BJ (cell line): ENCODE measurements around the gene TGFB3. TPM values are rescaled to one million over a fixed set of nuclear protein-coding genes. Genes with fewer than 3 reads are reported as not detected.

ENCODE experiments used
- CTCF ChIA-PET: fragments of 350-600 bp; formaldehyde crosslinking; extraction: SDS; loops from one replicate; lab custom pipeline; 2021; ENCODE audit warnings: antibody characterized with exemption, inconsistent platforms; lab: Yijun Ruan, JAX
- POLR2A ChIA-PET: fragments of 300-600 bp; sonication (Branson Sonifier 250); formaldehyde crosslinking; extraction: SDS; loops from one replicate; lab custom pipeline; 2021; ENCODE audit warnings: antibody characterized with exemption; lab: Charles Lee
- DNase-seq: peaks from one replicate; pipeline ENCODE4 v3.0.0-alpha.2; 2011; ENCODE audit warnings: low read depth
- H3K27me3 ChIP-seq: 2 replicates; pipeline ENCODE4 v1.6.0; 2011; ENCODE audit warnings: low read length; ENCODE audit not compliant: control insufficient read depth, insufficient read depth
- H3K36me3 ChIP-seq: 2 replicates; pipeline ENCODE4 v1.5.1; 2011; ENCODE audit warnings: low read length; ENCODE audit not compliant: control insufficient read depth, insufficient read depth
- H3K4me3 ChIP-seq: 2 replicates; pipeline ENCODE4 v1.5.1; 2011; ENCODE audit warnings: low read depth, mild to moderate bottlenecking, control low read depth, low read length
- polyA plus RNA-seq: library from polyadenylated mRNA; depleted of rRNA; stranded (reverse); fragments of >200 nt; gene quantifications from 2 replicates; pipeline ENCODE4 v1.2.3, GENCODE V29; 2011
- TF ChIP-seq, protein P1 (sequence below): IDR thresholded peaks from 2 replicates; pipeline ENCODE4 v1.5.1; 2011; ENCODE audit warnings: low read depth, mild to moderate bottlenecking, control low read depth, inconsistent platforms, low read length, moderate library complexity; ENCODE audit not compliant: insufficient read depth

TGFB3 gene
- polyA plus RNA-seq, 1 experiment, result 6.7 TPM

DNA sequence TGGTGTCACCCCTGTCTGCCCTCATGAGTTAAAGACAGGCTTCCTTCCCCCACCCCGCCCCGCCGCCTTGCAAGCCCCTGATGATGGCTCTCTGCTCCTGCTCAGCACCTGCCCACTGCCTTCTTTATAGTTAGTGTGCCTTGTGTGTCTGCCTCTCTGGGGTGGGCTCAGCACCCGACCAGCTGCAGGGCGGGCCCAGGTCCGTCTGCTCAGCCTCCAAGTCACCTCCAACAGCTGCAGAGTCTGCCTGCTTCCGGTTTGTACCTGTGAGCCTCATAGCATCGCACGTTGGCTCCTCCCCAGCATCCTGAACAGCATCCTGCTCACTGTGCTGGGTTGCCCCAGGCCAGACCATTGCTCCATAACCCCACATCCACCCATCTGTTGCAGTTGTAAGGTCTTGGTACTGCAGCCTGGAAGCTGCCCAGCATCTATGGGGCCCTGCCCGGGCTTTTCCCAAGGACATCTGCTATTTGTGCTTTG, 3.5 kb downstream of the TGFB3 start:
- POLR2A ChIA-PET, result no interaction called here
- Histone ChIP-seq H3K36me3 (no peaks in the 10 kb centered on the region), H3K27me3 (no peaks in the 10 kb centered on the region), H3K4me3 (no peak overlapping the region)
- CTCF ChIA-PET, result interaction anchor here (0.9 to 13.4 kb wide), 15 partner anchors 8 to 274 kb away, joined by 3 to 296 read pairs (median 6); no protein-coding TSS in a partner anchor
- TF ChIP-seq, protein P1, sequence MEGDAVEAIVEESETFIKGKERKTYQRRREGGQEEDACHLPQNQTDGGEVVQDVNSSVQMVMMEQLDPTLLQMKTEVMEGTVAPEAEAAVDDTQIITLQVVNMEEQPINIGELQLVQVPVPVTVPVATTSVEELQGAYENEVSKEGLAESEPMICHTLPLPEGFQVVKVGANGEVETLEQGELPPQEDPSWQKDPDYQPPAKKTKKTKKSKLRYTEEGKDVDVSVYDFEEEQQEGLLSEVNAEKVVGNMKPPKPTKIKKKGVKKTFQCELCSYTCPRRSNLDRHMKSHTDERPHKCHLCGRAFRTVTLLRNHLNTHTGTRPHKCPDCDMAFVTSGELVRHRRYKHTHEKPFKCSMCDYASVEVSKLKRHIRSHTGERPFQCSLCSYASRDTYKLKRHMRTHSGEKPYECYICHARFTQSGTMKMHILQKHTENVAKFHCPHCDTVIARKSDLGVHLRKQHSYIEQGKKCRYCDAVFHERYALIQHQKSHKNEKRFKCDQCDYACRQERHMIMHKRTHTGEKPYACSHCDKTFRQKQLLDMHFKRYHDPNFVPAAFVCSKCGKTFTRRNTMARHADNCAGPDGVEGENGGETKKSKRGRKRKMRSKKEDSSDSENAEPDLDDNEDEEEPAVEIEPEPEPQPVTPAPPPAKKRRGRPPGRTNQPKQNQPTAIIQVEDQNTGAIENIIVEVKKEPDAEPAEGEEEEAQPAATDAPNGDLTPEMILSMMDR, result no peak
- DNase-seq, result no peak

DNA sequence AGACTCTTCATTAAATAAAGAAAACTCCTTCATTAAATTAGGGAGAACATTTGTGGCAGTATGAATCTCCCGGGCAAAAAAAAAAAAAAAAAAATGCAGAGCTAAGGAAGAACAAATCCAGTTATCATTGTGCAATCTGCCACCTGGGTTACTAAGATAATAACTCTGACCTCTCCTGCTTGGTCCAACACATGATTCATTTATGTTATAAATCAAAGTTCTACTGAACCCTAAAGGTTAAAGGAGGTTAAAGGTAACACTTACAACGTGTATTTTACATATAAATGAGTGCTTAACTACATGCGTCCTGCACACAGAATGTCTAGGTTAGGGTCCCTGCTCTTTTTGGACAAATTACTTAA, 4.2 kb downstream of the TGFB3 start:
- Histone ChIP-seq H3K4me3 (no peak overlapping the region), H3K36me3 (no peaks in the 10 kb centered on the region), H3K27me3 (peaks cover 3% of the 10 kb centered on the region; the same call in 1 of the 2 replicates)
- POLR2A ChIA-PET, result interaction anchor here (0.6 kb wide), 1 partner anchor 64 kb away, joined by 8 read pairs; no protein-coding TSS in a partner anchor
- TF ChIP-seq, protein P1, result no peak
- no peak for DNase-seq
- CTCF ChIA-PET, result interaction anchor here (1.3 to 13.4 kb wide), 5 partner anchors 17 to 267 kb away, joined by 5 to 296 read pairs (median 105); no protein-coding TSS in a partner anchor

DNA sequence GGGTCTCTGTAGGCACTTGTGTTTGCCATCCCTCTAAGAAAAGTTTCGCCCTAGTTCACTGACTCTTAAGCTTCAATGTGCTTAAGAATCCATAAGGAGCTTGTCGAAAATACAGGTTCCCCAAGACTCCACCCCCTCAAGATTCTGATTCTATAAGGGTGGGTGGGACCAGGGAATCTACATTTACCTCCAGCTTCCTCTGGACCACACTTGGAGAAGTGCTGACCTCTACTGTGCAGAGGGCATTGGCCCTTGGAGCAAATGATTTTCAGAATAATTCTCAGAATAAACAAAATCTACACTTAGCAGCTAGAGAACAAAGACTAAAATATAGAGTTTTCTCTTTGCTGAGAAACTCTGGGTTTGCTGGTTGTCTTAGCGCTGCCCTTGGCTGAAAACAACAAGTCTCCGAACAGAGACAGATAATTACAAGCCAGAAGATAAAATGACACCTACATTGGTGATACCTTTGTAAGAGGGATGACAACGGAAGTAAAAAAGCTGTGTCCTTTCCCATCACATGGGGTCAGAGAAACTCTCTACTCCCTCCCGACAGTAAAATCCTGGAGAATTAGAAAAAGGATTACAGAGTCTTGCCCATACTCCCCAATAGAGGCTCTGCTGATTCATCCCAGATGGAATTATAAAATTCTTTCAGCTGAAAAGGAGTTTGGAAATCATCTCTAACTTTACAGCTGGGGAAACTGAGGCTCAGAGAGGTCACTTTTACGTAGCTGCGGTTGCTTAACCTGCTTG, 4.8 kb downstream of the TGFB3 start:
- ChIA-PET CTCF (interaction anchor here (1.3 to 13.4 kb wide), 5 partner anchors 18 to 266 kb away, joined by 3 to 296 read pairs (median 105); no protein-coding TSS in a partner anchor), POLR2A (interaction anchor here (0.6 kb wide), 1 partner anchor 64 kb away, joined by 8 read pairs; no protein-coding TSS in a partner anchor)
- no peak overlapping the region for H3K4me3 ChIP-seq
- TF ChIP-seq, protein P1, result no peak
- peaks cover 3% of the 10 kb centered on the region; the same call in 1 of the 2 replicates for H3K27me3 ChIP-seq
- H3K36me3 ChIP-seq, result no peaks in the 10 kb centered on the region
- DNase-seq, result no peak

DNA sequence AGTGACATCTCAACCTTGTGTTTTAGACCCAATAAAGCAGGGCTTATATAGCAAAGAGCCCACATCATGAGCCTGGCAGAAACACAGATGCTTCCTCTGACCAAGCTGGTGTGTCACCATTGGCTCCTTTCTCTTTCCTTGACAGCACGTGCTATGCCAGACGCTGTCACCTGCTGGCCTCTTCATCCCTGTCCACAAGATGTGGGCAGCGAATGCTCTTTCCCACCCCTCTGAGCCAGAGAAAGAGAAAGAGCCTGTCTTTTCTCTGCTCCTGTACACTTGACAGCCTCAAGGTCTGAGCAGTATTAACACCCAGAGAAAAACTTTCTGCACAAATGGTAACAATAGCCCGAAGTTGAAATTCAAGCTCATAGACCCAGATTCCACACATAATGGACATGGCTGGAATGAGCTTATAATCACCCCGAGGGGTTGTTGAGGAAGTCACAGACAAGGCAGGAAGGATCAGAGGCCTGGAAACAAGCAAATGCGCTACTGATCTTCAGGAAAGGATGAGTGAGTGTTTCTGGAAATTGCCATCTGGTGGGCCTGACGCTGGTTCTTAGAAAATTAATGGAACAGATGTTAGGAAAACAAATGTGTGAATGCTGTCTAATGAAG, 8.9 kb downstream of the TGFB3 start:
- Histone ChIP-seq H3K27me3 (peaks cover 3% of the 10 kb centered on the region; the same call in 1 of the 2 replicates), H3K36me3 (no peaks in the 10 kb centered on the region; the same call in 1 of the 2 replicates), H3K4me3 (no peak overlapping the region)
- ChIA-PET CTCF (interaction anchor here (0.9 to 13.4 kb wide), 6 partner anchors 9 to 414 kb away, joined by 3 to 296 read pairs (median 4); no protein-coding TSS in a partner anchor), POLR2A (no interaction called here)
- DNase-seq, result no peak
- TF ChIP-seq, protein P1, result no peak

DNA sequence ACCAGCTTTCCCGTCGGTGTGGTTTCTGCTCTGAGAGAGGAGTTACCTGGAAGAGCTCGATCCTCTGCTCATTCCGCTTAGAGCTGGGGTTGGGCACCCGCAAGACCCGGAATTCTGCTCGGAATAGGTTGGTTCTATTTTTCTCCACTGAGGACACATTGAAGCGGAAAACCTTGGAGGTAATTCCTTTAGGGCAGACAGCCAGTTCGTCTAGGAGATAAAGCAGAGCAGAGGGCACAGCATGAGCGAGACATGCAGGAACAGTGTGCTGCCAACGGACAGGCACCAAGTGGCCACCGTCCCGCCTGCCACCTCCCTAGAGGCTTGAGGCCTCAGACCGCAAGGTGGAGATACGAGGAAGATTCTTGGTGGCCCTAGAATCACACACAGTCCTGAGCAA, 10.3 kb downstream of the TGFB3 start:
- TF ChIP-seq, protein P1, result no peak
- CTCF ChIA-PET, result interaction anchor here (1.0 to 2.8 kb wide), 4 partner anchors 8 to 263 kb away, joined by 3 to 15 read pairs (median 6); no protein-coding TSS in a partner anchor
- DNase-seq, result no peak
- Histone ChIP-seq H3K36me3 (no peaks in the 10 kb centered on the region; the same call in 1 of the 2 replicates), H3K27me3 (peaks cover 3% of the 10 kb centered on the region), H3K4me3 (no peak overlapping the region)
- POLR2A ChIA-PET, result no interaction called here
